Amniotic epithelial cell (primary cell): ENCODE measurements around the gene RPS3.
A peak's percentile ranks its signal among the peaks of the same experiment; 100 is the strongest.
"Not testable (repeated sequence)": the region's sequence is repeated elsewhere in the genome, so short reads cannot be mapped to it uniquely, and the experiment has no call there.

Experiments used
- DNase-seq: peaks from one replicate; pipeline ENCODE4 v3.0.0-alpha.2; 2010; ENCODE audit warnings: low read depth

The RPS3 gene

DNA sequence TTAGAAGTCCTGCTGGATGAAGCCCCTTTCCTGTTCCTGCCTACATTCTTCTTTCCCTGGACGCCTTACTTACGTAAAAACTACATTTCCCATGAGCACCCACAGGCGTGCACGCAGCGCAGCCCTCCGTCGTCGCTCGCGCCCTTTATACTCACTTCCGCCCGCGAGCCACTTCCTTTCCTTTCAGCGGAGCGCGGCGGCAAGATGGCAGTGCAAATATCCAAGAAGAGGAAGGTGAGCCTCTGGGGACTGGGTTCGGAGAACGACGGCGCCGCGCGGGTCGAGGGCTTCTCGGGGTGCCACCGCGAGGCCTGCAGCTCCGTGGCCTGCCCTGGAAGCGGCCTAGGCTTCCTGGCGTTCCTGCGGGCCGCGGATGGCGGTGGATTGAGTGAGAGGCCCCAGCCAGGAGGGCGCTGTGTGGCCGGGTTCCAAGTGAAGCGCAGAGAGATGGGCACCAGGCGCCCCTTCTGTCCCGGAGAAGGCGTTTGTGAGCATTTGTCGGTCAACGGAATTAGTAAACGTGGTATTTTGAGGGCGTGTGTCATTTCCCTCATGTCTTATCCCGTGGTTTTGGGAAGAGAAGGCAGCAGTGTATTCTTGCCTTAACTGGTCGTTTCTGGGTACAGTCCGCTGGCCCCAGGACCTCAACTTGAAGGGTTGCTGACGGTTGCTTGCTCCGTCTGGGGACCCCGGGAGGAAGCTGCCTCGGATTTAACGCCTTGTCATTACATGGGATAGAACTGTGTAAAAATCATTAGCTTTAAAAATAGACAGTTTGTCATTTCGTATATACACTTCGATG is at the start of gene RPS3:
RPS3 (plus strand) TSS at position 175 of the 802 bp plus-strand sequence; CDS start at position 205, 30 bp downstream.
- peak; percentile 88 for DNase-seq

DNA sequence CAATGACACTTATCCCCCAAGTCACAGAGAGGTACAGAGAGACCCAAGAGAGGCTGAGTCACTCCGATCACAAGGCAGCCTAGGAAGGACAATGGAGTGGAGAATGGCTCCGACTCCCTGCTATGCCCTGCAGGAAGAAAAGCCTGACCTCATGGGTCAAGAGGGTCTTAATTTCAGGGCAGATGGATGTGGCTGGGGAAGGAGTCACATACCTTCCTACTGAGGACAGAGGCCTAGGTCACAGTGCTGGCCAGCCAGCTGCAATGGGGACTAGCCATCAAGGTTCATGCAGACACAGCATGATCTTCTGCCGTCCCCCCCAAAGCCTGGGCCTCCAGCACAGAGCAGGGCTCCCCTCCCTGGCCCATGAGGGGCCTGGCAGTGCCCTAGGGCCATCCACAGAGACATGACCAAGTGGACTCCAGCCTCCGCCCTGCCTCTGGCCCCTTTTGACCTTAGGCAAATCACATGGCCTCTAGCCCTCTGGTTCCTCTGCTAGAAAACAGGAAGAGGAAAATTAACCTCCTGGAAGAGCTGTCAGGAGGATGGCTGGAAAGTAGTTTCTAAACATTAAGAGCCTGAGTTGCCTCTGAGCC is 49.7 kb upstream of the RPS3 start:
- no peak for DNase-seq

- DNase-seq, result no peak
Measured at GRCh38 chr11:75350122-75350742, 49.1 kb upstream of the RPS3 start.

- DNase-seq, result no peak
Measured at GRCh38 chr11:75350743-75351540, 48.4 kb upstream of the RPS3 start.

- DNase-seq, result no peak
Measured at GRCh38 chr11:75351541-75351790, 47.9 kb upstream of the RPS3 start, which contains the start of gene ARRB1. TSS of gene ARRB1 (minus strand) at chr11:75351661. CDS start at chr11:75351607, 54 bp downstream.

DNA sequence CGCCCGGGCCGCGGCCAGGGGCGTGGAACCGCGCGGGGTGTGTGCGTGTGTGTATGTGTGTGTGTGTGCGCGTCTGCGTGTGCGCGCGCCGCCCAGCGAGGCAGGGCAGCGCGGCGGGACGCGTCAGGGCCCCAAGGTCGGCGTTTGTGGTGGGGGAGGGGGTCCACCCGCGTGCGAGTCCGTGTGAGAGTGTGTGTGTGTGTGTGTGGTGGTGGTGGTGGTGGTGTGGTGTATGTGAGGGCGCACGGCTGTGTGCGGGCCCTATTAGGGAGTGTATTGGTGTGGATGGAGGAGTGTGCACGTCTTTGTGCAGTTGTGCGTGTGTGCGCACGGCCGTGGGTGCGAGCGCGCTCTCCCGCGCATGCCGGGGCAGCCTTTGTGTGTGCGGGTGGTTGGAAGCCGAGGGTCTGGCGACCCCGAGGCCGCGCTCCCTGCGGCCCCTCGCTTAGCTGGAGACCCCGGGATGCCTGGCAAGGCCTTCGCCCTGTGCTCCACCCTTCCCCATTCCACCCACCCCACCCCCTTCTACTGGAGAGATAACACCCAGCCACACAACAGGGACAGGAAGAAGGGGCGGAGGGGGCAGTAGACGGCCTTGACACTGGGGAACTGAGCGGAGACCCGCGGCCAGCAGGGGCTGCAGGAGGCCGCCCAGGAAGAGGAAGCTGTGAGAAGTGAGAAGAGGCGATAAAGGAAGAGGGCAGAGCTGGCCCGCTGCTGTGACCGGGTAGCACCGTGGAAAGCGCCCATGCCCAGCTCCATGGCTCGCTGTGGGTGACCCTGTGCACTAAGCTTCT is 47.3 kb upstream of the RPS3 start:
- peak; percentile 39 for DNase-seq

DNA sequence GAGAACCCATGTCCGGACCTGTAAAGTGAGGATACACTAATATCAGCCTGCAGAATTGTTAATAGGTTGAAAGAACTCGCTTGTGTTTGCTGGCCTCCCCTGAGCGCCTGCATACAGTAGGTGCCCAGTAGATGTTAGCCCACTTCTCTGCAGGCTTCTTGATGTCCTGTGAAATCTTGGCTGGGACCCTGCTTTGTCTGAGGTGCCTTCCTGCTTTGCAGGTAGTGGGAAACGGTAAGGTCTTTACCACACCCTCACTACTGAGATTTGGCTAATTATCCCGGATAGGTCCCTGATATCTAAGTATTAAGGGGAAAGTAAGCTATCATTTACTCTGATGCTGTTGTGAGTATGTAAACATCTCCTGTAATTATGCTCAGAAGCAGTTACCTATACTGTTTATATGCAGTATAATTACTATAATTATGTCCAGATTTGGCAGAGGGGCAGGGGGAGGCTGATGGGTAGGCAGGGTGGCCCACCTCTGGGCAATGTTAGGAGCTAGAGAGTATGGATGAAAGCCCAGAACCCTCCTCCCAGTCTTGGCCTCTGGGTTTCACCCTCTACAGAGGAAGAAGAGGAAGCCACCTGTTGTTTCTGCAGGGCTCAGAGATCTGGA is 46.6 kb upstream of the RPS3 start:
- DNase-seq, result no peak

GRCh38 chr11:75355051-75355450 is 44.3 kb upstream of the RPS3 start:
- no peak for DNase-seq

GRCh38 chr11:75356613-75357012 is 42.7 kb upstream of the RPS3 start:
- no peak for DNase-seq

DNA sequence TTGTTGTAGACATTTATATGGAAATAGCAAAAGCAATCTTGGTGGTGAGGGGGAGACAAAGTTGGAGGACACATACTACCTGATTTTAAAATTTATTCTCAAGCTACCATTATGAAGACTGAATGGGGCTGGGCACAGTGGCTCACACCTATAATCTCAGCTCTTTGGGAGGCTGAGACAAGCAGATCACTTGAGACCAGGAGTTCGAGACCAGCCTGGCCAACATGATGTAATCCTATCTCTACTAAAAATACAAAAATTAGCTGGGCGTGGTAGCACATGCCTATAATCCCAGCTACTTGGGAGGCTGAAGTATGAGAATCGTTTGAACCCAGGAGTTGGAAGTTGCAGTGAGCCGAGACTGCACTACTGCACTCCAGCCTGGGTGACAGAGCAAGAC is 37.0 kb upstream of the RPS3 start:
- not testable (repeated sequence) for DNase-seq

DNA sequence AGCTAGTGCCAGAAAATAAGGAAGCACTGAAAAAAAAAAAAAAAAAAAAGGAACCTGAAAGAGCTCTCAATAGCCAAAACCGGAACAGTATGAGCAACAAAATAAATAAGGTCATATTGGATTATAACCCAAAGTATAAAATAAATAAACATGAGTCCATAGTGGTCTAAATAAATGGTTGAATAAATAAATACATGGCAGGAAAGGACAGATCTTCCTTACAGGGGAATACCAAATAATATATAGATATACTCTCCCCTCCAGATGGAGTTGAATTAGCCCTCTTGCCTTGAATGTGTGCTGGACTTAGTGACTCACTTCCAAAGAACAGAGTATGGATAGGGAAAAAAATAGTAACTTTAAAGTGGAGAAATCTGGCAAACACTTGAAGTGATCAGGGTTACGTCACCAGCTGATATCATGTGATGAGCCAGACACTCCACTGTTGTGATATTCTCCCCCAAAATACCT is 33.6 kb upstream of the RPS3 start:
- peak; percentile 66 for DNase-seq

GRCh38 chr11:75366826-75367225 is 32.5 kb upstream of the RPS3 start:
- DNase-seq, result not testable (repeated sequence)

- no peak for DNase-seq
Measured at GRCh38 chr11:75369560-75370255, 29.6 kb upstream of the RPS3 start.

GRCh38 chr11:75371949-75372876 is 27.1 kb upstream of the RPS3 start:
- no peak for DNase-seq

- DNase-seq, result no peak
Measured at GRCh38 chr11:75373201-75373600, 26.1 kb upstream of the RPS3 start.

GRCh38 chr11:75374646-75375045 is 24.7 kb upstream of the RPS3 start:
- no peak for DNase-seq

DNA sequence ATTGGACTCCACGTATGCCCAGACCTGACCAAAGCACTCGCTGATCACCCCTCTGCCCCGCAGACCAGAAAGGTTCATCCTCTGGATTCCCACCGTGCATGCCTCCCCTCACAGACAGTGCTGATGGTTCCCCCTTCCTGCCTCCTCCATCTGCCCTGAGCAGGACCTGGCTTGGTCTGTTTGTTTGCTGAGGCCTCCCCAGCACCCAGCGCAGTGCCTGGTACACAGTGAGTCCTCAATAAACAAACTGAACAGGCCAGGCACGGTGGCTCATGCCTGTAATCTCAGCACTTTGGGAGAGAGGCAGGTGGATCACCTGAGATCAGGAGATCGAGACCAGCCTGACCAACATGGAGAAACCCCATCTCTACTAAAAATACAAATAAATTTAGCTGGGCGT is 23.7 kb upstream of the RPS3 start:
- DNase-seq, result no peak

DNA sequence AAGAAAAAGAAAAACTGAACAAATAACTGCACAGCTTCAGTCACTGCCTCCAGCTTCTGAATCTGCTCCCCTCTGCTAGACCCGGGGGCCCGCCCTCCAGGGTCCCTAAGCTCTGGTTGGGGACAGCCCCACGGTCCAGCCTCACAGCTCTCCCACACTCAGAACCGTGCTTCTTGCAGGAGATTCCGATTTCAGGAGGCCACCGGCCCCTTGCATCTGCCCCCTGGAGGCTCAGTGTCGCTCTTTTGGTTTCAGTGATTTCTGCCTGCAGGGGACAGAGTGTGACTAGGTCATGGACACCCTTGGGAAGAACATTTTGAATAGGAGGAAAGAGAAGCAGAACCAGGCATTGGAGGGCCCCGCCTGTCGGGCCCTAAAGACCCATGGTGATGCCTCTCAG is 23.1 kb upstream of the RPS3 start:
- DNase-seq, result no peak

DNA sequence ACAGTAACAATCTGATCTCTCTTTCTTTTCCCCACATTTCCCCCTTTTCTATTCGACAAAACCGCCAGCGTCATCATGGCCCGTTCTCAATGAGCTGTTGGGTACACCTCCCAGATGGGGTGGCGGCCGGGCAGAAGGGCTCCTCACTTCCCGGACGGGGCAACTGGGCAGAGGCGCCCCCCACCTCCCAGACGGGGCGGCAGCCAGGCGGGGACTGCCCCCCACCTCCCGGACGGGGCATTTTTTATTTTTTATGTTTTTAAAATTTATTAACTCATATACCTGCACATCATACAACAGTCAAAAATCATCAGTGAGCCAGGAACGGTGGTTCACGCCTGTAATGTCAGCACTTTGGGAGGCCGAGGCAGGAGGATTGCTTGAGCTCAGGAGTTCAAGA is 20.5 kb upstream of the RPS3 start:
- DNase-seq, result not testable (repeated sequence)
